GM19328 (cell line): ENCODE results near the gene SEMA4C.

ENCODE experiments used
- ATAC-seq: cut with Tn5 transposase; IDR thresholded peaks from one replicate; pipeline ENCODE4 v1.9.1; 2021; ENCODE audit warnings: mild to moderate bottlenecking, moderate library complexity; ENCODE audit not compliant: unreplicated experiment

Gene SEMA4C

GRCh38 chr2:96844405-96844808 lies 25.5 kb downstream of the SEMA4C start:
- ATAC-seq = no peak

- no peak for ATAC-seq
These were observed 26.2 kb downstream of the SEMA4C start, which contains the start of gene ANKRD23 for GRCh38 chr2:96843538-96844268. Gene ANKRD23, minus strand, starts transcription at chr2:96844021. Its CDS starts 29 bp downstream, at chr2:96843992.

DNA sequence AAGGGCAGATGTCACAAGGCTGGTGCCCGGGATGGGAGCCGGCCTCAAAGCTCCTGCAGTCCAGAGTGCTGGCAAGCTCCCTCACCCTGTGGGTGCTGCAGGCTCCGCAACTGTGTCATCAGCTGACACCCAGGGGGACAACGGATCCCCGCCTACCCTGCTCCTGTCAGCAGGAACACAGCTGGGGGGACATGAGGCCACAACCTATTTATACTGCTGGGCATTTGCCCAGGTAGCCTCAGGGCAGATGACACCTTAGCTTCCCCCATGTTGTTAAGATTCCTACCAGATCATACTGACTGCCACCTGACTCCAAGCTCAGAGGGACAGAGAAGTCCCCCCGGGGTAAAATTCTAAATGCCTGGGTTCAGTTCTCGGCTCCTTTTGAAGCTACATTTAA lies 27.3 kb downstream of the SEMA4C start:
- no peak for ATAC-seq

- no peak for ATAC-seq
These were observed 28.0 kb downstream of the SEMA4C start for GRCh38 chr2:96841701-96842495.

GRCh38 chr2:96839875-96840850 lies 29.7 kb downstream of the SEMA4C start:
- no peak for ATAC-seq

DNA sequence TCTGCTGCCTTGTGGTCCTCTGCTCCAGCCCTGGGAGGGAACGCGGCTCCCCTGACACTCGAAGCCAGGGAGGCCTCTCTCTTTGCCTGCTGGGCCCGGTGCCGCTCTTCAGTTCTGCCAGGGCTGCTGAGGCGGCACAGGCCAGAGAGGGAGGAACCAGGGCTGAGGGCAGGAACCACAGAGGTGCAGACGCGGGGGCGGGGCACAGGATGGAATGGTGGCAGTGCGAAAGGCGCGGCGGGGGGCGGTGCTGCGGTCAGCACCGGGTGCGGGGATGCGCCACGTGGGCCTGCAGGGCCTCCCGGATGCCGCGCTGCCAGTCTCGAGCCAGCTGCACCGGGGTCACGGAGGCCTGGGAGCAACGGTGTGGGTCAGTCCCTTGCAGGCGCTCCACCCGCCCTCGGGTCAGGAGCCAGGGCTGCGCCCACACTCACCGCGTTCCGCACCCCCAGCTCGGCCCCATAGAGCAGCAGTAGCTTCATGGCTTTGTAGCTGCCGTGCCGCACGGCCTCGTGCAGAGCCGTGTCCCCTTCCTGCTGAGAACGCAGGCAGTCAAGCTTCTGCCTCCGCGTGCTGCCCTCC lies 30.5 kb downstream of the SEMA4C start:
- ATAC-seq = no peak

DNA sequence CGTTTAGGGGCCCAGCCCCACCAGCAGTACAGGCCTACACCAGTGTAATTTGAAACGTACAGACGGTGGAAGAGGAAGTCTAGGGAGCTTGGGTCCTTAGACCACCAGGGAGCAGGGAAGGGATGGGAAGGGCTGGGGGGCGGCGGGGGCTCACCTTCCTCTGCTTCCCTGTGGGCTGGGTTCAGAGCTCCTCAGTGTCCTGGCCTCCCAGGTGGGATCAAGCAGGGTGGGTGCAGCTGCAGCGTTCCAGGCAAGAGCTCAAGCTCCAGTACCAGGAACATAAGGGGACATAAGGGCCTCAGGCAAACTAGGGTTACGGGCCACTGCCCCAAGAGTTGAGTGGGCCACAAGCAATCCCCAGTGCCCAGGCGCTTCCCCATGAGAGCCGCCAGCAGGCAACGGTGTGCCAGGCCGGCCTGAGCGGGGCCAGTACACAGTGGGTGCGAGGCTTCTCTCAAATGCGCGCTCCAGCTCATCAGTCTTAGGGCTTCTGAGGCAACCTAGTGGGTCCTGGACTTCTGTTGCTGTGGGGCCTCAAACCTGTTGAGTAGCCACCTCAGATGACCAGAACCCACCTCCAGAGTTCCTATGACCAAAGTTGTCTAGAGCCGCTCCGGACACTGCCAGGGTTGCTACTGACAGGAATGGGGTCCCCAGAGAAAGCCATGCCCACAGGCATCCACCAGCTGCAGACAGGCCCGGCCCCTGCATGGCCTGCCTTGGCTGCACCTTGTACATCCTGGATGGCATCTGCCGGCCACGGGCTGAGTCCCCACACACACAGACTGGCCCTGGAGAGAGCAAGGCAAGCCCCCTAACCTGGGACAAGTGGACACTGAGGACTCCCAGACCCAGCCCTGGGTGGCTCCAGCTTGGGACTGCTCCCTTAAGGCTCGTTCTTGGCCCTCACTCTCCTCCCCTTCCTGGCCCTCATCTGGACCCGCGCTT lies 31.3 kb downstream of the SEMA4C start:
- no peak for ATAC-seq

GRCh38 chr2:96837575-96837974 lies 32.3 kb downstream of the SEMA4C start:
- ATAC-seq = no peak

GRCh38 chr2:96835830-96836229 lies 34.0 kb downstream of the SEMA4C start:
- no peak for ATAC-seq

- no peak for ATAC-seq
These were observed 36.9 kb downstream of the SEMA4C start for GRCh38 chr2:96832754-96833507.

GRCh38 chr2:96832408-96832753 lies 37.5 kb downstream of the SEMA4C start:
- ATAC-seq = no peak

- no peak for ATAC-seq
These were observed 38.2 kb downstream of the SEMA4C start for GRCh38 chr2:96831679-96832078.

DNA sequence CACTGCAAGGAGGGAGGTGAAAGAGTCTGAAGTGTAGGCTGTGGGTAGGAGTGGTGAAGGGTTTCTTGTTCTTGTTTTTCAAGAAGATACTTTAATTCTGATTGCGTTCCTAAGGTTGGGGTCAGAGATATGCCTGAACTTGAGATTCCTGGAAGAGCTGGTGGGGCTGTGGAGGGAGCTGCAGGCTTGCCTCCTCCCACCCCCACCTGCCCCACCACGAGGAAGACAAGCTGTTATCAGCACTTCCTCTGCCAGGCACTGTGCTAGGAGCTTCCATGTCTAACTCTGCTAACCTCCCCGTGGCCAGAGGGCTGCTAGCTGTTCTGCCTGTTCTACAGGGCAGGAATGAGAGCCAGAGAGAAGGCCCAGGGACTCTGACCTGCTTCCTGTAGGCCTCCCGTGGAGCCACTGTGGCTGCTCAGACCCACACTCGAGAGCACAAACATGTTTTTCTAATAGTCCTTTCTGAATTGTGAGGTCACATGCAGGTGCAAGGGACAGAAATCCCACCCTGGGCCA lies 39.8 kb downstream of the SEMA4C start:
- ATAC-seq = no peak

DNA sequence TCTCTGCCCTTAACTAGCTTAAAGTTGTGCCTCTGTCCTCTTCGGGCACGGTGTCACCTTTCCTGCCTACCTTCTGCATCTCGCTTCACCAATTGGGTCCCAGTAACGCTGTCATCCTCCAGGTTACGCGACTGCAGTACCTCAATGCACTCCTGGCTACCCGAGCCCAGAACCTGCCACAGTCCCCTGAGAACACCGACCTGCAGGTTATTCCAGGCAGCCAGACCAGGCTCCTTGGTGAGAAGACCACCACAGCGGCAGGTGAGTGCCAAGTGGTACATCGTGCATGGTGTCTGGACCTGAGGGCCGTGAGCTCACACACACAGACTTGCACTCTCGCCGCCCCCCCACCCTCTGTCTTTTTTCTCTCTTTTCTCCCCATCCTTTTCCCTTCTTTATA lies 41.0 kb downstream of the SEMA4C start:
- no peak for ATAC-seq

DNA sequence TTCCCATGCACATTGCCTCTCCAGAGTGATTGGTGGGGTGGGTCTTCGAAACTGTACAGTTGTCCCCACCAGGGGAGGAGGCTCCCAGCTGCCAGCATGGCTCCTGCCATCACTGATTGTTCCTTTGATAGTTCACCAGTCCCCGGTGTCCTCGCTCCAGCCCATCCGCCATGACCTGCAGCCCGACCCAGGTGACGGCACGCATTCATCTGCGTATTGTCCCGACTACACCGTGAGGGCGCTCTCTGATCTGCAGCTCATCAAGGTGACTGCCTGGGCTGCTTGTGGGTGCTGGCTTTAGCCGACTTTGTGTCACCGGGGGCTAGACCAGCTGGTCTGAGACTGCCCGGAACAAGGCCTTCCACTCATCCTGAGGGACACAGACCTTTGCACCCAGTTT lies 41.4 kb downstream of the SEMA4C start:
- ATAC-seq = no peak

- ATAC-seq = no peak
These were observed 43.2 kb downstream of the SEMA4C start for GRCh38 chr2:96826546-96827278.

DNA sequence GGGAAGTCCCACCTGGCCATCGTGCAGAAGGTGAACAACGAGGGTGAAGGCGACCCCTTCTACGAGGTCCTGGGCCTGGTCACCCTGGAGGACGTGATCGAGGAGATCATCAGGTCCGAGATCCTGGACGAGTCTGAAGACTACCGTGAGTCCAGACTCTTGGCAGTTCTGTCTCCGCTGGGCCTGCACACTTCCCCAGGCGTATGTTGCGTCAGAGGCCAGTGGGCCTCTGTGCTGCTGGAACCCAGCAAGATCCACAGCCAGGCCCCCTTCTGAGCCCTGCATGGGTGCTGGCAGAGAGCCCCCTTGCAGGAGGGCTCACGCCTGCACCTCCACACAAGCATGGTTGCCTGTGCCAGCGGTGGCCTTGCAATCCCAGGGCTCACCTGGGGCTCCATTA lies 44.8 kb downstream of the SEMA4C start:
- ATAC-seq = no peak
